GF-D8 (cell line): ENCODE data around the gene SMC6.
A peak's percentile ranks its signal among the peaks of the same experiment; 100 is the strongest.

ENCODE experiments used
- DNase-seq: peaks from one replicate; lab custom pipeline; 2025; lab: John Stamatoyannopoulos, UW

SMC6 gene

DNA sequence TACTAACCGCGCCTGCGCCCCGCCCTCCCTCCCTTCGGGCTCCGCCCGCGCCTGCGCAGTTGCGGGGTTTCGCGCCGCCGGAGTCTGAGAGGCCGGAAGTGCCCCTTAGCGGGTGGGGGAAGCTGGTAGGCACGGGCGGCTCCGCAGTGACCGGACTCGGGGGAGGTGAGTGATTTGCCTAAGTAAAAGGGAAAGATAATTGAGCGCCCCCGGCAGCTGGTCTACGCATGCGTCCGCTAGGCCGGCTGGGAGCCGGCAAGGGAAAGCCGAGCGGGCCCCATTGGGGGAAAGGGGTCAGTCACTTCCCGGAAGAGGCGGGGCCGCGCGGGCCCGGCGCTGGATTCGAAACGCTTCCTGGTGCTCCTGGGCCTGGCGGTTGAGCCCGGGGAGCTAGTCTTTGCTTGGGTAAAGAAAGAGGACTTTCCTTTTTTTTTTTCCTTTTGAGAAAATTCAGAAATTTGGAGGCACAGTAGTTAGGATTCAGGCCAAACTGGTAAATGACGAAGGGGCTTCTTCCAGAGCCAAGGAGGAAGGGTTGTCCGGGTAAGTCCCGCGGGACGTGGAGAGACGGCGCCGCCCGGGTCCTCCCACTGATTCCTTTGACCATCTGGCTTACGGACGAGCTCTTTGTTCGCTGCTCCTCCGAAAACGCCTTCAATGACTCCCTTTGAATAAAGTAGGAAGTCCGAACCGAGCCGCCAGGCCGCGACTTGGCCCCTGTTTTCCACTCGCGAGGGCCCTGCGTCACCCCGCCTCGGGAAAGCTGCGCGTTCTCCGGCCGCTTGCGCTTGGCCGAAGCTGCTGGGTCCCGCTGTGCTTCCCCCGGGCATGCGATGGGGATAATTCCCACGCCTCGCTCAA is at the start of gene SMC6, which contains the start of gene GEN1:
TSS of gene SMC6 (minus strand) at position 8 of the 861 bp plus-strand sequence. CDS start 7,864 bp downstream, outside the sequence.
TSS of gene GEN1 (plus strand) at position 336 of the 861 bp plus-strand sequence. CDS start 5,806 bp downstream, outside the sequence.
- peak; percentile 75 for DNase-seq

DNA sequence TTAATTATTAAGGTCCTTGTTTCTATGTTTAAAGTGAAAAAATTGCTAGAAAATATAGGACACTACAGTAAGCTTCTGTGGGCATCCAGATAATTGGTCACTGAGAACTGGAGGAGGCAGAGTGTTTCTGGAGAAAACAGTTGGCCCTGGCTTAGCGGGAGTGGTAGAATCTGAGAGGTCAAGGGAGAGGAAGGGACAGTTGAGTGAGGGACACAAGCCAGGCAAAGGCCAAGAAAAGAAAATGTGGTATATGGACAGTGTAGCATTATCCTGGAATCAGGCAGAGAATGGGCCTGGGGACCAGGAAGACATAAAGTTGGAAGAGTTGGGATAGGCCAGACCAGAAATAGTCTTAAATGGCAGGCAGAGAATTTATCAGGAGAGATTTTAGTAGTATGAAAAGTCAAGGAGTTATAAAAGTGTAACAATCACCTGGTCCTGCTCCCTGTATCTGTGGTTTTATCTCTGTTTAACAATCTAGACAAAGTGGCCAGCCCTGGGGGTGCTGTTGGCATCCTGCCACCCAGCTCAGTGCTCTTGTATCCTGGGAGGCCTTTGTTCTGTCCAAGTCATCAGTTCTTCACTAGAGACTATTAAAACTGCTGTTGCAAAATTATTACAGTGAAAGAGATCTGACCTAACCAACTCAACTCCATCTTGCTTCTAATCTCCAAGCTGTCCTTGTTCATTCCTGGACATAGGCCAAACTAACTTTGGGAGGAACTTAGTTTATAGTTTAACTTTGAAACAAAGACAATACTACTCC is 47.3 kb upstream of the SMC6 start:
- no peak for DNase-seq

GRCh38 chr2:17800219-17800618 is 46.6 kb upstream of the SMC6 start:
- DNase-seq, result no peak

- no peak for DNase-seq
These were observed 45.9 kb upstream of the SMC6 start for GRCh38 chr2:17799301-17800120.

GRCh38 chr2:17798338-17798737 is 44.7 kb upstream of the SMC6 start:
- DNase-seq, result no peak

DNA sequence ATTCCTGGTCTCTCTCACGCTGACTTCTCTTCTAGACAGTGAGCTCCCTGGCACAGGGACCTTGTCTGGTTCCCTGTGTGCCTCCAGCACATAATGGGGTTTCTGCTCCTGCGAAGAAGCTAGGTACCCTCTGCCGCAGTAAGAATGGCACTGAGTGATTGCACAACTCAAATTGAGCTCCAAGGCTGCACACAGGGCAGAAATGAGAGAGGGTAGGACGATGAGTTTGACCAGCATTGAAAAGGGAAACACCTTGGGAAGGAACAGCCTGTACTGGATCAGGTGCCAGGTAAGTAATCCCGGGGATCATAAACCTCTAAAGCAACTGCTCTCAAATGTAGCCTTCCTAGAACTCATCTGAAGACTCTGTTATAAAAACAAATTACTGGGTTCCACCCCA is 41.7 kb upstream of the SMC6 start:
- DNase-seq, result no peak

GRCh38 chr2:17793803-17794354 is 40.3 kb upstream of the SMC6 start:
- DNase-seq, result no peak

DNA sequence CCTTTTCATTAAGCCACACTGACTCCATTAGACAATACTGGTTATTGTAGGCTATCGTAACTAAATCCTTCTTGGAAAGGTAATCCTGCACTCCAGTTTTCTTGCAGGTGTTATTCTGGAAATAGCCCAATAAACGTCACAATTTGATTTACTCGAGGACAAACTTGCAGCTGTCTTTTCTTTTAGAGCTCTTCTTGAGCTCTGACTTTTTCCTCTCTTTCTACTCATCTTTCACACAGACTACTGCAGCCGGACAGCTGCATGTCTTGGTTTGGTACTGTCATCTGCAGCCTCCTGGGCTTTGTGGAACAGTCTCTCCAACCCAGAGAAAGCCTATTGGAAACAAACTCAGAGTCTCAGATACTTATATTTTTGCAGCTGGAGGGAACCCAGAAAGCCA is 39.7 kb upstream of the SMC6 start:
- no peak for DNase-seq

- DNase-seq, result no peak
These were observed 38.9 kb upstream of the SMC6 start for GRCh38 chr2:17792515-17792914.

- DNase-seq, result no peak
These were observed 38.2 kb upstream of the SMC6 start for GRCh38 chr2:17791817-17792130.

- no peak for DNase-seq
These were observed 37.7 kb upstream of the SMC6 start for GRCh38 chr2:17791121-17791816.

DNA sequence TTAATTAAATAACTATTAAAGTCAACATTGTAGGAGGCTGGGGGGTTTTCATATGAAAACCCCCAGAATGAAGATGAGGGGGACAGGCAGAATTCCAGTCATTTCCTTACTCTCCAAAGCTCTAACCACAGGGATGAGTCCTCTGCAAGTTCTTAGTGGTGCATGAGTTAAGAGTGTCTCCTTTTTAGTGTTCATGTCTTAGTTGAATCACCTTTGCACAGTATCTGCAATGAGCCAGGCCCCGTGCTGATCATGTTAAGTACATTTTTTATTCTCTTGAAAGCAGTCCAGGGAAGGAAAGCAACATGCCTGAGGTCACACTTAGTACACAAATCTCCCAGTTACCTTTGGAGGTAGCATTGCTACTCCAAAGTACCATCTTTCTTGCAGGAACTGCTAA is 36.9 kb upstream of the SMC6 start:
- DNase-seq, result no peak

DNA sequence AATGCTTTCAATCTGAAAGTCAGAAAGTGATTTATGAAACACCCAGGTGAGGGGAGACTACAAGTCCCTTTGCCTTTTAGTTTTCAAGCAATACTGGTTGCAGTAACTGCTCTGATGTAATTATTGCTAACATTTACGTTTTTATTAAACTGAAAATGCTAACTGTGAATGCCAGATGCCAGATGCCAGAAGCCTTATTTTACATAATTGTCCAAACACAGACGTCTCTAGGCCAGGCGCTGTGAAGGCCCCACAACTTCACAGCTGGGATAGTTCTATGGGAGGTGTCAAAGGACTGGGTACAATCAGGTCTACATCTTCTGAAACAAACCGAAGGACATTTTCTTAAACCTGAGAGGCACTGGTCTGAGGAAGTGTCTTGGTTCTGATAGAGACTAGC is 35.2 kb upstream of the SMC6 start:
- DNase-seq, result no peak

DNA sequence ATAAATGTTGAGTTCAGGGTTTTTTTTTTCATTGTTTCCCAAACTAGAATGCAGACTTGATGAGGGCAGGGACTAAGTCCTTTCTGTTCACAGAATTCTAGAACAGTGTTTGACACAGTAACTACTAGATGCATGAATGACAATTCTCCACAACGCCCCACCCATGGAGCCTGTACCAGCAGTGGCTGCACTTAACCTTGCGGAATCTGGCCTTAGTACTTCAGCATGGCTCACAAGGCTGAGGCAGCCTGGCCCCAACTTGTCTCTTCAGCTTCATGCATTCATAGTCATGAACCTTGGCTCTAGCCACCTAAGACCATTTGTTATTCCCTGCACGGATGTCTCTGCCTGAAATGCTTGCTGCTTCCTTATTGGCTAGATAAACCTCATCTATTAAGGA is 33.1 kb upstream of the SMC6 start:
- DNase-seq, result no peak

GRCh38 chr2:17781482-17781881 is 27.9 kb upstream of the SMC6 start:
- no peak for DNase-seq

GRCh38 chr2:17780546-17780945 is 26.9 kb upstream of the SMC6 start:
- DNase-seq, result no peak

GRCh38 chr2:17772532-17772931 is 18.9 kb upstream of the SMC6 start:
- DNase-seq, result no peak

DNA sequence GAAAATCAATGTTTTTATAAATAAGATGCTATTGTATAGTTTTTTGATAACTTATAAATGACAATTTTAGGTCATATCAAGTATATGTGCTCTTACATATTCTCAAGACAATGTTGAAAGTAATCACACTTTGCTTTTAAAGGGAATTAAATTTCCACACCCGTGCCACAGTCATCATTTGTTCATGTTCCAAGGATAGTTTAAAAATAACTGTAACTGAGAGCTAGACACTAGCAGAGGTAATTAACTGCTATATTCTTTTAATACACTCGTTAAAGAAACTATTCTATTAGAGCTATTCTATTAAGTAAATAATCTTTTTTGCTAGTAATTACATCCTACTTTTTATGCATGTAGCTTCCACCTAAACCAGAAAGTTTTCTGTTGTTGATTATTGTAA is 18.3 kb upstream of the SMC6 start:
- no peak for DNase-seq

GRCh38 chr2:17768894-17769293 is 15.3 kb upstream of the SMC6 start:
- no peak for DNase-seq

GRCh38 chr2:17765398-17765797 is 11.8 kb upstream of the SMC6 start:
- DNase-seq, result no peak

- DNase-seq, result no peak
These were observed 10.2 kb upstream of the SMC6 start for GRCh38 chr2:17763641-17764333.
